PC-9 (cell line): ENCODE measurements around the gene FLAD1. TPM values are rescaled to one million over a fixed set of nuclear protein-coding genes. Genes with fewer than 3 reads are reported as not detected.

Experiments used
- BruUV-seq: library from RNA; stranded (reverse); fragments of 400-500 nt; replicated peaks from 2 replicates; lab custom pipeline; 2021; lab: Mats Ljungman, UMichigan
- CTCF ChIA-PET: fragments of 300-600 bp; sonication (Branson Sonifier 250); formaldehyde crosslinking; loops from one replicate; lab custom pipeline; 2022; ENCODE audit warnings: antibody characterized with exemption; lab: Charles Lee
- POLR2A ChIA-PET: fragments of 300-600 bp; sonication (Branson Sonifier 250); formaldehyde crosslinking; loops from one replicate; lab custom pipeline; 2022; ENCODE audit warnings: antibody characterized with exemption; ENCODE audit not compliant: unreplicated experiment; lab: Charles Lee
- DNase-seq, 2 experiments: peaks; one replicate each; pipeline versions ENCODE4 v3.0.0 to v3.0.0-alpha.2; 2015 to 2022; ENCODE audit warnings: mixed read lengths in 1 of 2
- H2AFZ ChIP-seq: fragments of 200-600 bp; sonication (generic); 2 replicates; pipeline ENCODE4 v1.8.1; 2017; ENCODE audit warnings: antibody characterized with exemption
- H3F3A ChIP-seq: fragments of 200-600 bp; sonication (generic); 2 replicates; pipeline ENCODE4 v1.8.1; 2017; ENCODE audit warnings: antibody characterized with exemption, mild to moderate bottlenecking, low read depth; ENCODE audit not compliant: insufficient read depth
- H3K27ac ChIP-seq: fragments of 200-600 bp; sonication (generic); 2 replicates; pipeline ENCODE4 v1.6.1; 2016; ENCODE audit warnings: mixed run types
- H3K27me3 ChIP-seq: fragments of 200-600 bp; sonication (generic); 2 replicates; pipeline ENCODE4 v1.6.1; 2016; ENCODE audit warnings: low read depth, mixed run types; ENCODE audit not compliant: insufficient read depth
- H3K36me3 ChIP-seq: fragments of 200-600 bp; sonication (generic); 2 replicates; pipeline ENCODE4 v1.6.1; 2016; ENCODE audit warnings: low read depth, mixed run types
- H3K4me1 ChIP-seq: fragments of 200-600 bp; sonication (generic); replicated peaks from 2 replicates; pipeline ENCODE4 v1.6.1; 2016; ENCODE audit warnings: mixed run types; ENCODE audit not compliant: insufficient read depth
- H3K4me2 ChIP-seq: fragments of 200-600 bp; sonication (generic); 2 replicates; pipeline ENCODE4 v1.6.1; 2017; ENCODE audit warnings: mixed run types
- H3K4me3 ChIP-seq: fragments of 200-600 bp; sonication (generic); 2 replicates; pipeline ENCODE4 v1.6.1; 2016; ENCODE audit warnings: mixed run types
- H3K79me2 ChIP-seq: fragments of 200-600 bp; sonication (generic); 2 replicates; pipeline ENCODE4 v1.6.1; 2017; ENCODE audit warnings: low read depth, mixed run types
- H3K9me2 ChIP-seq: fragments of 200-600 bp; sonication (generic); 2 replicates; pipeline ENCODE4 v1.8.1; 2017; ENCODE audit warnings: mild to moderate bottlenecking; ENCODE audit not compliant: insufficient read depth
- H3K9me3 ChIP-seq: fragments of 200-600 bp; sonication (generic); 2 replicates; pipeline ENCODE4 v1.8.1; 2016; ENCODE audit warnings: low read depth; ENCODE audit not compliant: insufficient read depth
- H4K20me1 ChIP-seq: fragments of 200-600 bp; sonication (generic); 2 replicates; pipeline ENCODE4 v1.8.1; 2017; ENCODE audit not compliant: insufficient read depth
- EZH2 ChIP-seq: fragments of 200-600 bp; sonication (generic); IDR thresholded peaks from 2 replicates; pipeline ENCODE4 v1.8.0; 2017; ENCODE audit warnings: antibody characterized with exemption, low read depth
- intact Hi-C: fragments of 100-400 bp; cut with micrococcal nuclease; formaldehyde crosslinking; loops from one replicate; pipeline ENCODE4 v1.10.0; 2022; ENCODE audit not compliant: unreplicated experiment
- total RNA-seq: library from RNA; stranded (reverse); gene quantifications from 2 replicates; pipeline ENCODE4 v1.2.3, GENCODE V29; 2021
- TF ChIP-seq, protein P1 (sequence below): fragments of 200-600 bp; sonication (generic); conservative IDR thresholded peaks from 2 replicates; pipeline ENCODE4 v1.6.1; 2017; ENCODE audit warnings: mixed run types, antibody characterized with exemption, mild to moderate bottlenecking, moderate library complexity

The FLAD1 gene
- total RNA-seq, 1 experiment from 2014 or later = 54.2 TPM

DNA sequence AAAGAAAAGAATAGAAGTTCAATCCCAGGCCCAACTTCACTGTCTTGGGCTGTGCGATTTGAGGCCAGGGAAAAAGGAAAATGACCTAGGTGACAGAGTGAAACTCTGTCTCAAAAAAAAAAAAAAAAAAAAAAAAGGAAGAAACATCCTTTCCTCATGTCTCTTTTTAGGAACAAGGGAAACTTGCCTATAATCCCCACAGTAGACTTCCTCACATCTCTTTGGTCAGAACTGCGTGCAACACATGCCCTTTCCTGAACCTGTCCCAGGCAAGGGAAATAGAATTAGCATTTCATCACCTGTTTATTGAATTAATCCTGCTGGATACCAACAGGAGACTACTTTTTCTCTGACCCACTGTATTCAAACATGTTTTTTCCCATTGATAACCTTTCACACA, 52.8 kb downstream of the FLAD1 start:
- H3K79me2 ChIP-seq = no peaks in the 10 kb centered on the region
- no peaks in the 10 kb centered on the region for H4K20me1 ChIP-seq
- ChIA-PET CTCF (no interaction called here), POLR2A (interaction anchor here (0.5 to 0.7 kb wide), 3 partner anchors 15 to 362 kb away, joined by 3 to 11 read pairs (median 4); partner anchors contain the start of gene ADAM15)
- no peak overlapping the region for H3K4me3 ChIP-seq
- H3K9me2 ChIP-seq = no peaks in the 10 kb centered on the region
- intact Hi-C loops = no loop called here
- no peaks in the 10 kb centered on the region for H3K9me3 ChIP-seq
- no peak overlapping the region for H3K4me2 ChIP-seq
- H3K27ac ChIP-seq = no peak overlapping the region
- H3K4me1 ChIP-seq = peaks cover 28% of the 10 kb centered on the region
- H3F3A ChIP-seq = peaks cover 25% of the 10 kb centered on the region
- H3K36me3 ChIP-seq = no peaks in the 10 kb centered on the region
- no peak overlapping the region for H2AFZ ChIP-seq
- no peaks in the 10 kb centered on the region for H3K27me3 ChIP-seq
- BruUV-seq = no TSS peak
- no peak for DNase-seq
- TF ChIP-seq, protein P1, sequence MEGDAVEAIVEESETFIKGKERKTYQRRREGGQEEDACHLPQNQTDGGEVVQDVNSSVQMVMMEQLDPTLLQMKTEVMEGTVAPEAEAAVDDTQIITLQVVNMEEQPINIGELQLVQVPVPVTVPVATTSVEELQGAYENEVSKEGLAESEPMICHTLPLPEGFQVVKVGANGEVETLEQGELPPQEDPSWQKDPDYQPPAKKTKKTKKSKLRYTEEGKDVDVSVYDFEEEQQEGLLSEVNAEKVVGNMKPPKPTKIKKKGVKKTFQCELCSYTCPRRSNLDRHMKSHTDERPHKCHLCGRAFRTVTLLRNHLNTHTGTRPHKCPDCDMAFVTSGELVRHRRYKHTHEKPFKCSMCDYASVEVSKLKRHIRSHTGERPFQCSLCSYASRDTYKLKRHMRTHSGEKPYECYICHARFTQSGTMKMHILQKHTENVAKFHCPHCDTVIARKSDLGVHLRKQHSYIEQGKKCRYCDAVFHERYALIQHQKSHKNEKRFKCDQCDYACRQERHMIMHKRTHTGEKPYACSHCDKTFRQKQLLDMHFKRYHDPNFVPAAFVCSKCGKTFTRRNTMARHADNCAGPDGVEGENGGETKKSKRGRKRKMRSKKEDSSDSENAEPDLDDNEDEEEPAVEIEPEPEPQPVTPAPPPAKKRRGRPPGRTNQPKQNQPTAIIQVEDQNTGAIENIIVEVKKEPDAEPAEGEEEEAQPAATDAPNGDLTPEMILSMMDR = no peak
- TF ChIP-seq EZH2 = no peak

DNA sequence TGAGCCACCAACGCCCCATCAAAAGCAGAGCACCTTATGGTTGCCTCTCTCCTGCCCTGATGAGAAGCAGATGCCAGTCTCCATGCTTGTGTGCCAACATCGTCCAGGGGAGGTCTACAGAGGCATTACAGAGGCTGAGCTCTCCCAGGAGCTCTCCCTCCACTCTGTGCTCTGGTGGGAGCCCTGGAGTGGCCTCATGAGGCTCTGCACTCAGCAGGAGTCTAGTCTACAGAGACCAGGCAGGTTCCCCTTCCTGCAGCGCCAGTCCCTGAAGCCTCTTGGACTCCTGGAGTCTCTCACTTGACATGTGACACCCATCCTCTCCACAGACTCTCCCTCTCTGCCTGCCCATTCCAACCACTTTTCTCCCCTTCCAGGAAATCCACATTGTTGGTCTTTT, 53.9 kb downstream of the FLAD1 start:
- Histone ChIP-seq H3K9me2 (no peaks in the 10 kb centered on the region), H2AFZ (no peak overlapping the region), H3K36me3 (no peaks in the 10 kb centered on the region), H4K20me1 (no peaks in the 10 kb centered on the region), H3K4me1 (peaks cover 28% of the 10 kb centered on the region), H3K4me3 (no peak overlapping the region), H3K79me2 (no peaks in the 10 kb centered on the region), H3K27ac (no peak overlapping the region), H3K27me3 (no peaks in the 10 kb centered on the region), H3K9me3 (no peaks in the 10 kb centered on the region), H3K4me2 (no peak overlapping the region), H3F3A (peaks cover 25% of the 10 kb centered on the region)
- intact Hi-C loops = no loop called here
- TF ChIP-seq EZH2 = no peak
- TF ChIP-seq, protein P1 = no peak
- ChIA-PET POLR2A (interaction anchor here (0.6 kb wide), 2 partner anchors 35 to 56 kb away, joined by 3 to 22 read pairs; no protein-coding TSS in a partner anchor), CTCF (interaction anchor here (0.5 to 1.4 kb wide), 2 partner anchors 31 to 67 kb away, joined by 4 to 6 read pairs; partner anchors contain the start of gene SHC1)
- no TSS peak for BruUV-seq
- no peak for DNase-seq

DNA sequence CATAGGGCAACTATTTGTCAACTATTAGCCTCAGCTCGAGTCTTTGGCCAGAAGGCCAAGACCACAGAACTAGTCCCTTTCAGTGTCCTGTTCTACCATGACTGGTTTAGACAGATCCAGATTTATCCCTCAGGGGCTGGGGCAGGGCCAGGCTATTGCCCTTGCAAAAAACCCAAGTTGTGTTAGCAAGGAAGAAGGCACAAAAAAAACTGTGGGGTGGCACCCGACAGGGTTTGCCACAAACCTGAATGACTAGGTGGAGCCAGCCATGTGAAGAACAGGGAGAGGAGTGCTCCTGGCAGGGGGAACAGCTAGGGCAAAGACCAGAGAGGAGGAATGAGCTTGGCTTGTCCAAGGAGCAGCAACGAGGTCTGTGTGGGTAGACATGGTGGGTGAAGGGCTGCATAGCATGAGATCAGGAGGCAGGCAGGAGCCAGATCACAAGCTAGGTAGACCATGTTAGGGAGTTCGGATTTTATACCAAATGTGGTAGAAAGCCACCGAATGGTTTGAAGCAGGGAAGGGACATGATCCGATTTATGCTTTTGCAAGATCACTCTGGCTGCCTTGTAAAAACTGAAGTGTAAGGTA, 54.8 kb downstream of the FLAD1 start:
- DNase-seq = peak; percentile 45 to 53
- Histone ChIP-seq H3K36me3 (no peaks in the 10 kb centered on the region), H3F3A (peaks cover 25% of the 10 kb centered on the region), H4K20me1 (no peaks in the 10 kb centered on the region), H3K9me2 (no peaks in the 10 kb centered on the region), H3K4me1 (peaks cover 28% of the 10 kb centered on the region), H3K9me3 (no peaks in the 10 kb centered on the region), H2AFZ (no peak overlapping the region), H3K27ac (peak overlapping the region; percentile 53), H3K79me2 (no peaks in the 10 kb centered on the region), H3K27me3 (no peaks in the 10 kb centered on the region), H3K4me2 (peak overlapping the region; percentile 52), H3K4me3 (no peak overlapping the region)
- intact Hi-C loops = loop anchor here (2.0 kb wide), 1 partner anchor 15 kb away; no protein-coding TSS in a partner anchor
- TF ChIP-seq EZH2 = no peak
- TF ChIP-seq, protein P1 = no peak
- POLR2A ChIA-PET = interaction anchor here (0.5 to 0.7 kb wide), 4 partner anchors 15 to 157 kb away, joined by 3 read pairs; no protein-coding TSS in a partner anchor
- BruUV-seq = no TSS peak
- CTCF ChIA-PET = interaction anchor here (0.5 to 1.6 kb wide), 6 partner anchors 13 to 67 kb away, joined by 3 to 6 read pairs (median 4); partner anchors contain the start of genes ADAM15 and SHC1
